ENCODE data around the gene AGBL1.

Gene AGBL1

DNA sequence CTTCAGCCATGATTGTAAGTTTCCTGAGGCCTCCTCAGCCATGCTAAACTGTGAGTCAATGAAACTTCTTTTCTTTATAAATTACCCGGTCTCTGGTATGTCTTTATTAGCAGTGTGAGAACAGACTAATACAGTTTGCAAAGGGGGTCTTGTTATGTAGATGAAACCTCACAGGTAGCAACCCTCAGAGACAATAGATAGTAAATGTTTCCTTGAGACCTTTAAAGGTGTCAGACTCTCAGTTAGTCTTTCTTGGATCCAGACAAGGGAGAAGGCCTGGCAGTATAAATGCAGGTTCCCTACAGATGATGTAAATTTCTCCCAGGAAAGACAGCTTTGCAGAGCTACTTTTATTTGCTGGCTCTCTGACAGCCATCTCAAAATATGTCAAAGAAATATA, 510.8 kb downstream of the AGBL1 start:
- DNase-seq (ENCODE audit: low read depth, low spot score): no peak

- no peak for DNase-seq (ENCODE audit: low read depth, low spot score)
Measured at GRCh38 chr15:86591158-86591557, 511.5 kb downstream of the AGBL1 start.

GRCh38 chr15:86591994-86592735, 512.5 kb downstream of the AGBL1 start:
- DNase-seq (ENCODE audit: low read depth, low spot score): no peak

DNA sequence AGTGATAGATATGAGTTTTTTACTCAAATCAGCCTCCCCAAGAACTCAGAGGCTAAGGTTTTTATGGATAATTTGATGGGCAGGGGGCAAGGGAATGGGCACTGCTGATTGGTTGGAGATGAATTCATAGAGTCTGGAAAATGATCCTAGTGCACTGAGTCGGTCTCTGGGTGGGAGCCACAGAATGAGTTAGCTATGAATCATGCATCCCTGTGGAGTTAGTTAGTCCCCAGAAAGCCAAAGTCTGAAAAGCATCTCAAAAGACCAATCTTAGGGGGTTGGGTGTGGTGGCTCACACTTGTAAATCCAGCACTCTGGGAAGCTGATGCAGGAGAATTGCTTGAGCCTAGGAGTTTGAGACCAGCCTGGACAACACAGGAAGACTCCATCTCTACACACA, 516.1 kb downstream of the AGBL1 start:
- DNase-seq (ENCODE audit: low read depth, low spot score): no peak

GRCh38 chr15:86603466-86603865, 523.8 kb downstream of the AGBL1 start:
- DNase-seq (ENCODE audit: low read depth, low spot score): no peak

- no peak for DNase-seq (ENCODE audit: low read depth, low spot score)
Measured at GRCh38 chr15:86608461-86609205, 529.0 kb downstream of the AGBL1 start.

DNA sequence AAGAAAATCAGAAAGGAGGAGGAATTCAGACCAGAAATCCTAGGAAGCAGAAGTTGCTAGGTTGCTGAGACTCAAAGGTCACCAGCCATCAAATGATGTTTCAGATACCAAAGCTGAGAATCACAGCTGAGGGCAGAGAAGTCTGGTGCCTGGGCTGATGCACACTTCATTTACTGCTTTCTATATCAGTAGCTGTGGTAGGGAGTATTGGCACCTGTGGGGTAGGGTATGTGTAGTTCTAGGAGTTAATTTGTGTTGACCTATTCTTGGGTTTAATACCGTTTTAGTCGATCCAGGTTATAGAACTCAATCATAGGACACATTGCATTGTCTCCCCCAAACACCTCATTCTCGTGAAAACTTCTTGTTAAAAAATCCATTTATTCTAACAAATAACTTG, 529.6 kb downstream of the AGBL1 start:
- no peak for DNase-seq (ENCODE audit: low read depth, low spot score)

DNA sequence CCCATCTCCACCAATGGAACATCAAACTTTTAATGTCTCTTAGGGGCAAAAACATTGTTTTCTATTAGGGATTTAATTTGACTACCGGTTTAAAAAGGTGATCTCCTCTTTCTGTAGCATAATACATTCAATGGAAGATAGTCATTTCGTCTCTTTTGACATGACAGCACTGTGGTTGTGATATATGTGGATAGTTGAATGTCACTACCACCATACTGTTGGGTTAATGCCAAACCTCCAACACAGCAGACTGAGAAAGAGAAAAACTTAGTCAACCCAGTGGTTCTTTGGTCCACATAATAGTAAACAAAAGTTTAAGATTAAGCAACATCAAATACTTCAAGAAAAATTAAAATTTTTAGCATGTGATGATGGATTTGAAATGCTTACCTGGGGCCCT, 530.4 kb downstream of the AGBL1 start:
- DNase-seq (ENCODE audit: low read depth, low spot score): no peak

DNA sequence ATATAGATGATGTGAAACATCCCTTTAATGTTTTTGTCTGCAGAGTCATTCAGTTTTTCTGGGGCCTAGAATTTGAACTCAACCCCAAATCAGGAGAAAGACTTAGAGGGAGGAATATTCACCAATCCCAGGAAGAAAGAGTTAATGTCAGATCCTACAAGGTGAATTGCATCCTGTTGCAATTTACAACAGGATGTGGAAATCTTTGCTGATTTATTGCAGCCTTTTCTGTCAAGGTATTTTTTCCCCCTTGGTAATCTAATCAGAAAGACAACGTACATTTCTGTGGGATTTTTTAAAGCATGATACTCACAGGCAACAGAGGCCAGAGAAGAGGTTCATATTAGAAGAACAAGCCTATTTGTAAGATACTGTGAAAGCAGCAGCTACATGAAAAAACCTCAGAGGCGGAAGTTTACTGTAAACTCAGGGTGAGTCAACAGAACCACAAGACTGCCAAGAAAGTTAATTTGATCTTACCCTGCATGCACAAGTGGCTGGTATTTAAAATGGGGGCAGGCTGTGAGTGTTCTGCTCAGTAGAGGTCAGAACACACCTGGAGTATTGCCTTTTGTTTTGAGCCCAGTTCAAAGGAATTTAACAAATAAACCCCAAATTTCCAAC, 531.9 kb downstream of the AGBL1 start:
- peak; percentile 50 for DNase-seq (ENCODE audit: low read depth, low spot score)

DNA sequence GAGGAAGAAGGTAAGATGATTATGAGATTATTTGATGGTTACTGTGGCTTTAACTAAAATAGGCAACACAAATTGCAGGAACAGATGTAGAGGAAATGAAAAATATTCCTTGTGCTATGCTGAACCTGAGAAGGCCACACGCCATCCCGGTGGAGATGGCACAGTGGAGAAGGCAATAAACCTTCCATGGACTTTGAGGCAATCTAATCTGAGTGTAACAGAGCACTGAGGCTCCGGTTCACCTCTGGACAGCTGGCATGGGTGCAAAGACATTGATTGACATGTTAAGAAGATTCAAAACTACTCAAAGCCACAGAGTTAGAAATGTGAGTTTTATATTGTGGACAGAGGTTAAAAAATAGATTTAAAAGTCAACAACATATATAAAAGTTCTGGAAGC, 535.7 kb downstream of the AGBL1 start:
- DNase-seq (ENCODE audit: low read depth, low spot score): no peak

DNA sequence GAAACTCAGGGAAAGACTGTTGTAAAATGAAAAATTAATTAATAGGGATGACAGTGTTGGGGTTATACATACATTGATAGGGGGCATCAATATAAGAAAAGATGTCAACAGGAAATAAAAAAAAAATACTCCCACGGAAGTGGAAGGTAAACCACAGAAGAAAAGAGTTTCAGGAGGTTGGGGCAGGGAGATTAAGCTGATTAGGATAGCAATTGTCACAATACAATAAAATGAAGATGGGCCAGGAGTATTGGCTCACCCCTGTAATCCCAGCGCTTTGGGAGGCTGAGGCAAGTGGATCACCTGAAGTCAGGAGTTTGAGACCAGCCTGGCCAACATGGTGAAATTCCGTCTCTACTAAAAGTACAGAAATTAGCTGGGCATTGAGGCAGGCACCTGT, 536.1 kb downstream of the AGBL1 start:
- no peak for DNase-seq (ENCODE audit: low read depth, low spot score)

- no peak for DNase-seq (ENCODE audit: low read depth, low spot score)
Measured at GRCh38 chr15:86616771-86617170, 537.1 kb downstream of the AGBL1 start.

DNA sequence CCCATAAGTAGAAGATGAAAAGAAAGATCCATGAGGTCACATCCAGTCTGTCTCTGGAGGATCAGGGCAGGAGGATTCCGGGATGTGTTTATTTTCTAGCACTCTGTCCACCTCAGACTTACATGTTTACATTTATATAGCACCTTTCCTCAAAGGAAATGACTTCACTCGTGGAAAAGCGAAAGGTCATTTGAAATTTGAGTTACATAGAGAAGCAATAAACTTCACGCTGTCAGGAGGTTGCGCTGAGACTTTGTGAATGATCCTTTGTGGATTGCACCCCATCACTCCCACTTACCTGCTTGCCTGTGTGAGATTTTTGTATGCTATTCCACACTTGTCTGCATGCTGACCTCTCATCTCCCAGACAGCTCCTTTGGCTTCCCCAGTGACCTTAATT, 540.5 kb downstream of the AGBL1 start:
- no peak for DNase-seq (ENCODE audit: low read depth, low spot score)

DNA sequence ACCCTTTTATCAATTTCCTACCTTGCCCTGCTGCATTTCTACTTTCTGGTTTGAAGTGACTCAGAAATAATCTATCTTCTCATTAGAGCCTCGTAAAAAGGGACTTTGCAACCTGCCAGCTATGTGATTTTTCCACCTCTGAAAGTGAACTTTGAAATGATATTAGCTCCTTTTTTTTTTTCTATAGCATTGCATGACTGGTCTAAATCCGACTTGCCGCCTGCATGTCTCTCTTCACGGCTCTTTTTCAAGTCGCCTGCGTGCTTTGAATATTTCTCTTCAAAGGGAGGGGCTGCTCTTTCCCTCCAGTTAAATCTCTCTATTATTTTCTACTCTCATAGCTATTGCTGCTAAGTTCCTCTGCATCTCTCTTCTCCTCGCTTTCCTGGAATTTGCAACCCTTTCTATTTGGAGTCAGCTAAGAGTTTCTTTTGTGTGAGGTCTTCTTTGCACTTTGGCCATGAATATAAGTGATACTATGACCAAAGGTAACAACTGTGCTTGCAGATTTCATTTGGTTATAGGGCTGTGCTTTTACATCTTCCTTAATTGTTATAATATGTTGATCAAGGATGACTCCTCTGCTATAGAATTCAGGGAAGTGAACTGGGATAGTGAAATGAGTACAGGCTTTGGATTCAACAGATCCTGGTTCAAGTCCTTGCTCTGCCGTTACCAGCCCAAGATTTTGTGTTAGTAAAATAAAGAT, 541.1 kb downstream of the AGBL1 start:
- no peak for DNase-seq (ENCODE audit: low read depth, low spot score)

- DNase-seq (ENCODE audit: low read depth, low spot score): no peak
Measured at GRCh38 chr15:86623236-86623635, 543.6 kb downstream of the AGBL1 start.

DNA sequence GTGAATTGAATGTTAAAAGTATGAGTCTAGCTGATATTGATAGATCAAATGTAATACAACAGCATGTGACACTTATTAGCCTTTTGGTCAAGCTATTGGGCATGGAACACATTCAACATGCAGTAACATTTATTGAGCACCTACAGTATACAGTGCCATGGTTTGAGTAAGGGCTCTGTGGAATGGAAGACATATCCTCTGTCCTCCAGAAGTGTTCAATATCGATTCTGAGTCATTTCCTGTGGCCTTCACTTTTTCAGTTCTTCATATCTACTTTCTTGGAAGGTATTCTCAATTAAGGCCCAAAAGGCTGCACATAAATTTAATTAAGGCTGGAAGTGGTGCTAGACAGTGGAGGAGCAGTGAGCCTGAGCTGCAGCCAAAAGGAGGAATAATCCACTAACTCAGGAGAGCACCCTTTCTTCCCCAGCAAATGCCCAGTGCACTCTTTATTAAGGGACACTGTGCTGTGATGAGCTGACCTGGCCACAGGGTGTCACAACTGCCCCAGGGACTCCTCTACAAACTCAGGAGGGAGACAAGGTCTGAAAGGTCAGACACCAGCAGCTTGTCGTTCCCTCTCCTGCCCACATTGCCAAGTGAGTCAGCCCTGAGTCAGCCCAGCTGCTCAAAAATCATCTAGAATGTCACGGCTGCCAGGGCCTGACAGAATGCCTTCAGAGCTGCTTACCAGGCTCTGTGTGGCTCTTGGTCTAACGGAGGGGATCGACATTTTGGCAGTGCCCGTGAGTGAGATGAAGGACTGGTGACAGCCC, 544.8 kb downstream of the AGBL1 start:
- DNase-seq (ENCODE audit: low read depth, low spot score): peak; percentile 86

DNA sequence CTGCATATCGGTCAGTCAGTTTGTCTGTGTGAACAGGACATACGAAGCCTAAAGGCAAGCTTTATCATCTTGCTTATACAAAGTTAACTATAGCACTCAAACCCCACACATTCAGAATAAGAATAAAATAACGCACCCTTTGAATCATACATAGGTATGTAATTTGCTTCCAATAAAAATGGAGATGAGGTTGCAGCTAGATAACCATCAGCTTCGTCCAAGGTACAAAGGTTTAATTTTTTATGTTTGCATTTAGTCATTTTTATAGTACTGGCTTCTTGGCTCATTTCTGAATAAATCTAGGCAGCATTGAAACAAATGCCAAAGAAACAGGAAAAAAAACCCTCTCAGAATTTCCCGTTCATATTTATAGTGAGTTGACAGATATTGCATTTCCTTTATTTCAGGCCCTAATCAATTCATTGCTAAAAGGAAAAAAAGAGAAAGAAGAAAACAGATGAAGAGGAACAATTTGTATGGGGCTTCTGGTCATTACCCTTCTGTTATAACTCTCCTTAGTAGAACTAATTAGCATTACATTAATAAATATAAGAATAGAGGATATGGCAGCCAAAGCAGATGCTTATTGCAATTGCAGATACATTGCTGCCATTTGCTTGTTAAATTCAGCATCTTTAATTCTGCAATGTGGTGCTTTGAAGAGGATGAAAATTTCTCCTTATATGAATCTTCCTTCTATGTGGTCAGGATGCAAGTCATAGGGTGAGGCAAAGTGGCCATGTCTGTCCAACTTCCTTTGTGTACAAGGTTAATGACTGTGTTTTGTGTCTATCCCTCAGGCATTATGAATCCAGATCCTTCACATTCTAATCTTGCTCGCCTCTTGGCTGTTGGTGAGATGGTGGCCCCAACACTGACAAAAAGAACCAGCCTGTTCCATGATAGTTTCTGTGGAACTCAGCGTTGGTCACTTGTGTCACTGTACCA, 550.0 kb downstream of the AGBL1 start:
- no peak for DNase-seq (ENCODE audit: low read depth, low spot score)

GRCh38 chr15:86630946-86631345, 551.3 kb downstream of the AGBL1 start:
- no peak for DNase-seq (ENCODE audit: low read depth, low spot score)

GRCh38 chr15:86634146-86634545, 554.5 kb downstream of the AGBL1 start:
- DNase-seq (ENCODE audit: low read depth, low spot score): no peak

DNA sequence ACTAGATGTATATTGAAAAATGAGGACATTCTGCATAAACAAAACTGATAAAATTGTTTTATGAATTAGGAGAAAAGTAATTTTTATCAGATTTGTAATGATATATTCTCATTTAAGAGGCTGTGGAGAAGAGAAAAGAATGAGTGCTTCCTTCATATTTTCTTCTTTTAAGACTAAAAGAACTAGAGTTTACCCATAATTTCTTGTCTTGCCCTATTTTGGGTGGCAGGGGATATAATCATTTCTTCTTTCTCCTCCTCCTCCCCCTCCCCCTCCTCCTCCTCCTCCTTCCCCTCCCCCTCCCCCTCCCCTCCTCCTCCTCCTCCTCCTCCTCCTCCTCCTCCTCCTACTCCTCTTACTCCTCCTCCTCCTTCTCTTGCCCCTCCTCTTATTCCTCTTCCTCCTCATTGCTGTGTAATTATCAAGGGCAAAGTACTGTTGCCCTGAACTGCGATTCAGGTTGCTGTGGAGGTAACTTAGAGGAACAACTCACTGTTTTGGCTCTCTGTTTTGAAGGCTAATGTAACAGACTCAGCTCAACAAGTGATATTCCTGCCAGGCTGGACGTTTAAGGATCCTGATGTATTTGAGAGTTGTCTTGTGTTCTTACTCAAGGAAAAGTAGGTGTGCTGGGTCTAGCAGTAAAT, 555.4 kb downstream of the AGBL1 start:
- no peak for DNase-seq (ENCODE audit: low read depth, low spot score)

All from ELF-1 (cell line).